ENCODE data around the gene LLCFC1.

The LLCFC1 gene

GRCh38 chr7:142892951-142893350 is 46.3 kb upstream of the LLCFC1 start:
- TF ChIP-seq TAF1 (IDR thresholded peaks at IDR 0.05; ENCODE audit: borderline replicate concordance, insufficient read depth, low read length) (no peak), SIN3A (IDR thresholded peaks at IDR 0.05; ENCODE audit: borderline replicate concordance, insufficient read depth, low read length) (no peak), FOXP2 (optimal IDR thresholded peaks at IDR 0.05; ENCODE audit: borderline replicate concordance, extremely low read depth, extremely low read length, insufficient read depth) (no peak), POLR2AphosphoS5 (IDR thresholded peaks at IDR 0.05; ENCODE audit: low read depth, low read length) (no peak), REST (IDR thresholded peaks at IDR 0.05; ENCODE audit: insufficient read depth in 1 of 2, low read depth in 2 of 2, low read length in 2 of 2) (no peak)

GRCh38 chr7:142894112-142894984 is 44.9 kb upstream of the LLCFC1 start:
- TF ChIP-seq SIN3A (IDR thresholded peaks at IDR 0.05; ENCODE audit: borderline replicate concordance, insufficient read depth, low read length) = no peak
- no peak for TF ChIP-seq FOXP2 (optimal IDR thresholded peaks at IDR 0.05; ENCODE audit: borderline replicate concordance, extremely low read depth, extremely low read length, insufficient read depth)
- no peak for TF ChIP-seq POLR2AphosphoS5 (IDR thresholded peaks at IDR 0.05; ENCODE audit: low read depth, low read length)
- TF ChIP-seq TAF1 (IDR thresholded peaks at IDR 0.05; ENCODE audit: borderline replicate concordance, insufficient read depth, low read length) = no peak
- TF ChIP-seq REST (IDR thresholded peaks at IDR 0.05; ENCODE audit: insufficient read depth in 1 of 2, low read depth in 2 of 2, low read length in 2 of 2) = no peak

- no peak for TF ChIP-seq TAF1 (IDR thresholded peaks at IDR 0.05; ENCODE audit: borderline replicate concordance, insufficient read depth, low read length)
Measured at GRCh38 chr7:142894985-142895593, 44.2 kb upstream of the LLCFC1 start.

- TF ChIP-seq FOXP2 (optimal IDR thresholded peaks at IDR 0.05; ENCODE audit: borderline replicate concordance, extremely low read depth, extremely low read length, insufficient read depth) = no peak
- TF ChIP-seq POLR2AphosphoS5 (IDR thresholded peaks at IDR 0.05; ENCODE audit: low read depth, low read length) = no peak
- no peak for TF ChIP-seq SIN3A (IDR thresholded peaks at IDR 0.05; ENCODE audit: borderline replicate concordance, insufficient read depth, low read length)
- TF ChIP-seq TAF1 (IDR thresholded peaks at IDR 0.05; ENCODE audit: borderline replicate concordance, insufficient read depth, low read length) = no peak
- no peak for TF ChIP-seq REST (IDR thresholded peaks at IDR 0.05; ENCODE audit: insufficient read depth in 1 of 2, low read depth in 2 of 2, low read length in 2 of 2)
Measured at GRCh38 chr7:142896151-142896550, 43.1 kb upstream of the LLCFC1 start.

GRCh38 chr7:142896741-142897379 is 42.4 kb upstream of the LLCFC1 start:
- TF ChIP-seq POLR2AphosphoS5 (IDR thresholded peaks at IDR 0.05; ENCODE audit: low read depth, low read length) = no peak
- TF ChIP-seq TAF1 (IDR thresholded peaks at IDR 0.05; ENCODE audit: borderline replicate concordance, insufficient read depth, low read length) = no peak
- no peak for TF ChIP-seq REST (IDR thresholded peaks at IDR 0.05; ENCODE audit: insufficient read depth in 1 of 2, low read depth in 2 of 2, low read length in 2 of 2)
- TF ChIP-seq SIN3A (IDR thresholded peaks at IDR 0.05; ENCODE audit: borderline replicate concordance, insufficient read depth, low read length) = no peak
- no peak for TF ChIP-seq FOXP2 (optimal IDR thresholded peaks at IDR 0.05; ENCODE audit: borderline replicate concordance, extremely low read depth, extremely low read length, insufficient read depth)
